KG1 (cell line): ENCODE results near the gene UST.

Experiments
- DNase-seq: peaks from one replicate; lab custom pipeline; 2025; lab: John Stamatoyannopoulos, UW

Gene UST

DNA sequence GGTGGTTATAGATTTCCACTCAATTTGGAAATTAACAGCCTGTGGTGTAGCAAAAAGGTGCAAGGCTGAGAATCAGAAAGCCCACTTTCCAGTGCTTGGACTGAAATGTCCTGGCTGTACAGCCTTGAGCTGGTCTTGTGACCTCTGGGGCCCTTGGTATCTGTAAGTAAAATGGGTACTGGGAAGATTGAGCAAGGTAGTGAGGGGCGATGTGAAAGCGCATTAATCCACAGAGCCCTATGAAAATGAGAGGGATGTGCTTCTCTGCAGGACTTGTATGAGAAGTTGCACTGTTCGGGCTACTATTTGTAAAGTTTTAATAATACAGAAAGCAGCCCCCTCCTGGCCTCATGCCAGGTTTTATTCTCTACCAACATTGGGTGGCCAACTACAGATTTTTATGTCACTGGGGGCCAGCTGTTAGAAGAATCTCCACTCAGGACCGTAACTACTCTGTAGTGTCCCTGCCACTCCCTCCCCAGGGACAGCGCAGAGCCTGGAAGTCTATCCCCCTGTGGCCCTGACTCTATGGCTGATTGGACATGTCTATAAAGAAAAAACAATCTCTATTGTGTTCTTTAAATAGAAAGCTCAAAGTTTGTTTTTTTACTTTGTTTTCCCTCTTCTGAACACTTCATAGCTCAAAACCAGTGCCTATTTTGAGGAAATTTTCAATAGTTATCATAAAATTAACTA is 316.0 kb downstream of the UST start:
- DNase-seq = no peak

DNA sequence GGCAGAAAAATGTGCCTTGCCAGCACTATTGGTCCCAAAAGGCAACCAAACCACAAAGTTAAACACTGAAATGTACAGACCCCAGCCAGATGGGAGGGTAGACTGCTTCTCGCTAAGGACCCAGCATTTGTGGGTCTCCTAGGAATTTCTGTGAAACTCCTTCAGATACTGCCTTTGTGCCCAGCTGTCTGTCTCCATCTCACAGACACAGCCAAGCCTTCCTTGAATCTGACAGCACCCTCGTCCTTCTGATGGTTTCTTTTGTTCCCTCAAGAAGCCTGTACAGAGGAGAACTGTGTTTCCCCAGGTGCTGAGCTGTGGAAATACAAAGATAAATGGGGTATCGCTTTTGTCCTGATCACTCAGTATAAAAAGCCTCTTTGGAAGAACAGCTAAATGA is 316.6 kb downstream of the UST start:
- DNase-seq = no peak

GRCh38 chr6:149064001-149064659 is 317.3 kb downstream of the UST start:
- no peak for DNase-seq

DNA sequence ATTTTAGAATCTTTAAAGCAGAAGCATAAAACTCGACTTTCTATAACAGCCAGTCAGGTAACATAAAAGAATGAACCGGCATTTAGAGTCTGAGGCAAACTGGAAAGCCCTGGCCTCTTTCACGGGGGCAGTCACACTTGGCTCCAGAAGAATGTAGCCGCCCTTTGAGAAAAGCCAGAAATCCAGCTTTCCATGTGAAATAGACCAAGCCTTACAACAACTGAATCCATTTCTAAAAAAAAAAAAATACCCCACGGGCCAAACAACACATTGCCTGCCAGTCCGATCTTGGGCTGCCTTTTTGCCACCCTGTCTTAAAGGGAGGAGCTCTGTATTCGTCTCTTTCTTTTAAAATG is 317.8 kb downstream of the UST start:
- no peak for DNase-seq

DNA sequence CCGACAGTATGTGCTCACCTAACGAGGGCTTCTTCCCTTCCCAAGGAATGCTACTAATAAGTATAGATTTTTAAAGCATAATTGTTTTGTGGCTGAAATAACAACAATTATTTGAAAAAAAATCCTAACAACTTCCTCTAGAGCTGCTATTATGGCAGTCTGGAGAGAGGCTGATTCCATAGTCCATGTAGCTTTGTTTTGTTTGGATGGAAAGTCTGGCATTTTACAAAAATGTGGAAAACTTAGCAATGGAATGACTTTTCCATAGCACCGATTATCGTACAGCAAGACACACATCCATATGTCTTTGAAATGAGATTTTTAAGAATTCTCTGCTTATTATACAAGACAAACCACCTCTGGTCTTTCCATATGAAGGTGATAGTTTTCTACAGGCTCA is 318.3 kb downstream of the UST start:
- no peak for DNase-seq

DNA sequence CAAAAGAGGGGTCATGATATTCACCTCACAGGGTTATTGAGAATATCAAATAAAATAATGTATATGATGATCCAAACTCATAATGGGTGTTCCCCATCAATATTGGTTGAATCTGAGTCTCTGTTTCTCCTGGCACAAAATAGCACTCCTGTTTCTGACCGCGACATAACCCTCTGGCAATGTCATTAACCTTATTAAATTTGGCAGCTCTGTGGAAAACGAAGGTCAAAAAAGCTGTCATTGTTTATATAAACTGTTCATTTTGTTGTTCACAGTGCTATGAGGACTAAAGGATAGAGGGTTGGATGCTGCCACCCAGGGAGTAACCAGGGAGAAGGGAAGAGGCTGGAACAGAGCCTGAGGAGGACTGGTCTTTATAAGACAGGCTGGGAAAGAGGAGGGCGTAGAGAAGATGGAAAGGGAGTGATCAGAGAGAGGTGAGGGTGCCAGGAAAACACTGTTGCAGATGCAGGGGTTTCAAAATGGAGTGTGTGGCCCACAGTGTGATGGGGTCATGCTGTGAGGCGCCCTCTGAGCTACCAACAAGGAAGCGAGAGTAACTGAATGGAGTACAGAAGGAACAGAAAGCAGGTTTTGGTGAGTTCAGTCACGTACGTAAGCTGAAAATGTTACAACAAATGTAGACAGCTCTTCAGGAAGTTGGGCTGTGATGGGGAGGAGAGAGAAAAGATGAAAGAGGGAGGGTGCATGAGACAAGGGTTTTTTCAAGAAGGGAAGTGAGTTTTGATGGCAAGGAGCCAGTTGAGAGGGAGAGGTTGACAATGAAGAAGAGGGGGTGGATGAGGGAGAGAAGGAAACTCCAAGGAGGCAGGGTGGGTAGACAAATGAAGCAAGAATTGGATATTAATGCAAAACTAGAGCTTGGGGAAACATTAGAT is 319.1 kb downstream of the UST start:
- DNase-seq = peak; percentile 43

- DNase-seq = no peak
Measured at GRCh38 chr6:149071997-149072396, 325.2 kb downstream of the UST start.

DNA sequence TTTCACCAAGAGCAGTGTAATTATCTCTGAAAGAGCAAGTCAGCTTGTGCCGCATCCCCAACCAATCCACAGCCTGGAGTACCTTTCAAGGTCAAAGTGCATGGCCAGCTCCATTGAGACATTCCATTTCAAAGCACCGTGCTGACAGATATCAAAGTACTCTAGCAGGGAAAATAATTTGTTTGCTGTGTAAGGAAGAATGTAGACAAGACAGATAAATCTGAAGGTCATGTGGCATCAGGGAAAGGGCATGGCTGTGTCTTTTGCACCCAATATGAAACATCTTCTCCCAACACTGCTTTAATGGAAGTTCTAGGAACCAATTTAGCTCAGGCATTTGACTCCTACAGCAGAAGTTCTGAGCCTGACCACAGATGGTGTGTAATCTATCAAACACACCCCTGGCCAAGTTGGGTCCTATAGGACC is 328.0 kb downstream of the UST start:
- no peak for DNase-seq

DNA sequence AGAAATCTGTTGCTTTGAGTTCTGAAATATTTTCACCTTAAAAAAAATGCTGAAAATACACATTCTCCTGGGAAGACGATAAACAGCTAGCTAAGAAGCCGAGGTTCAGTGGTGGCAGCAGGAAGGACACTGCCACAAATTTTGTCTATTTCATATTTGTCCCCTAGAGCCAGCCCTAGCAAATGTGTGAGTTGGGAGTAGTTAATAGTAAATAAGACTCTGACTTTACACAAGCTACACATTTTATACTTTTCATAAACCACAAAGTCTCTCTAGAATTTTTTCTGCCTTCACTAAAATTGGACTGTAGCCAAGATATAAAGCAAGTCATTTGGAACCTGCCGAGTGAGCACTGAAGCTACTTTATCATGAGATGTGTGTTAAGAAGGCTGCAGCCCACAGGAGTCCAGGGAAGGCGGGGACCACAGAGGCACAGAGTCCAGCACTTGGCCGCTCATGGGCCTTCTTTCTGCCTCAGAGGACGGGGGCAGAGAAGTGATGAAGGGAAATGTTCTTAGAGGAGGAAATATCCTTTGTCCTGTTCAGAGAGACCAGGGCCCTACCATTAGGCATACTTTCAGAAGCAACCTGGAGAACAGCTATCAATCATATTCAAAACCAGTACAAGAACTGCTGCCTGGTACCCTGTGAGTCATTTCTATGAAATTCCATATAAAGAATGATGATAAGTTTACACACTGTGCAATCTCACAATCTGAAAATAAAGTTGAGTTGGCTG is 329.0 kb downstream of the UST start:
- DNase-seq = no peak

DNA sequence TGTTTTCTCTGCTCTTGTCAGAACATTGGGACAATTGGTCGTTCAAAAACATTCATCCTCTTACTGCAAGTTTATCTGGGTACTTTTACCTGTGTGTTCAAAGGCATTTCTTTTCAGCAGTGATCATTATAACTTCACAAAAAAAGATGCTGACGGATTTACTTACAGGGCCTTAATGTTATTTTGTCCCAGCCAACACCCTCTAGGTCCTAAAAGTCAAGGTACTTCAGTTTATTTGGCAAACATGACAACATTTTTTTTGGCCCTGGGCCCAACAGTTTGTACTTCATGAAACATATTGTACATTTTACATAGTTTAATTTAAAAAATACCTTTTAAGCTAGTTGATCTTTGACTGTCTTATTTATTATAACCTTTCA is 329.5 kb downstream of the UST start:
- DNase-seq = no peak

DNA sequence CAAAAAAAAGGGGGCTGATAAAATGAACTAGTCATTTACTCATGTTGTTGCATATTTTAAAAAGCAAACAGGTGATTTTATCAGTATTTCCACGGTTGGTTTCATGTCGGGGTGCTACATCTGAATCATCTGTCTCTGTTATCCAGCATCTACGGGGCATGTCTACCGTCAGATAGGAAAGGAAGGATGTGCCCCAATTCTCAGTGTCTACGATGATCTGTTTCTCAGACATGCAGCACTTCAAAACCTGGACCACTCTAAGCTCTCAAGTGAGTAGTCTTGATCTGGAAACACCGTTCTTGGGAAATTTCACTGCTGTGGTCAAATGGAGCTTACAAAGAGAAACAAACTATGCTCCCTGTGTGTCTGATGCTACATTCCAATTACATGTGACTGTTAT is 330.4 kb downstream of the UST start:
- no peak for DNase-seq

- no peak for DNase-seq
Measured at GRCh38 chr6:149078211-149078782, 331.5 kb downstream of the UST start.

GRCh38 chr6:149079456-149079855 is 332.6 kb downstream of the UST start:
- DNase-seq = no peak

DNA sequence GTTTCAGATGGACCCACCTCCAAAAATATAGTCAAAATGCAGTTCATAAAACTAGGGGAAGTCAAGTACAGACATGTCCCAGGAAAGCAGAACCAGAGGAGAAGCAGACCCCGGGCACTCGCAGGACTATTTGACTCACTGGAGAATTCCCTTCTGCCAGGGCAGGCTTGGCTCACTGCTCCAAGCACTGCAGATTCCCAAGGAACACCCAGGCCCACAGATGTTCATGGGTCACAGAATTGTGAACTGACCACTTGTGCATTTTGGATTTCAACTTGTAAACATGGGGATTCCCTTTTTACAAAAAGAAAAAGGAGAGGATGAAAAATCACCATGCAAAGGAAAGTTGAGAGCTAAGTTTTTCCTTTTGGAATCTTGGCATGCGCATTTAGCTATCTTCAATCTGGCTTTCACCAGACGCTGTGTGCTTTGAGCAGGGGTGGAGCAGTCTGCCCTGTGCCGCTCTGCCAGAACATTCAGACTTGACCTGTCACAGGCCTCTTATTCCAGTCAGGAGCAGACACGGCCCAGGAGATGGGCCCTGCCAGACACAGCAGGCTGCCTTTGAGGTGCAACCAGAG is 333.2 kb downstream of the UST start:
- DNase-seq = no peak

GRCh38 chr6:149080511-149080910 is 333.7 kb downstream of the UST start:
- DNase-seq = no peak

GRCh38 chr6:149081281-149081680 is 334.5 kb downstream of the UST start:
- DNase-seq = no peak

GRCh38 chr6:149082320-149082719 is 335.5 kb downstream of the UST start:
- peak; percentile 44 for DNase-seq

GRCh38 chr6:149084026-149084425 is 337.2 kb downstream of the UST start:
- DNase-seq = no peak

- DNase-seq = no peak
Measured at GRCh38 chr6:149084808-149085556, 338.2 kb downstream of the UST start.

DNA sequence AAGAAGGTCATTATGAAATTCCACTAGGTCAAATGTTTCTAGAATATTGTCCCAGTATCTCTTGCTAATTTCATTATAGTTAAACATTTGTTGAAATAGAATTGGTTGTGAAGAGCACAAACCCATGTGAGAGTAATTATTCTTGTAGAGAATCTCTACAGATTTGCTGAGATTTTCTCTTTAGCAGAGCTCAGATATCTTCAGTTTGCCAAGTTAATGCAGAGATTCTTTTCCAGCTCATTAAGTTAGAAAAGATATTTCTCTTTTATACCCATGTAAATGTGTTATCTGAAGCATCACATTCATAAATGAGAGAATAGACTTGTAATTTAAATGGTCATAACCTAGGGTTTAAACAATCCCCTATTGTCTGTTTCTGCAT is 338.7 kb downstream of the UST start:
- no peak for DNase-seq

DNA sequence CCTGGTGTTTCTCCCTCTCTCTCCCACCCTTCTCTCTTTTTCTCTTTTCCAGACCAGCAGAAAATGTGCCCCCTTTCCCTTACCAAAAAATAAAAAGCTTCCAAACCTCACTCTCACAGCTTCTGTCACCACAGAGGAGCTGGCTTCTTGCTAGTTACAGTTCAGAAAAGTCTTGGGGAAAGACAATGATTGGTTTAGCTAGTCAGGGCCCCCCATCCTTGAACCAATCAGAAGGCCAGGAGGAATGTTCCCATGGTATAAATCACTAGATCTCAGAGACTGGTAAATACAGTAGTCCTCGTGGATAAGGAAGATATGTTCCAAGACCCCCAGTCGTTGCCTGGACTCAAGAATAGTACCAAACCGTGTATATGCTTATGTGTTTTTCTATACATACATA is 339.5 kb downstream of the UST start:
- DNase-seq = no peak
